Spleen (tissue), 7 donors: ENCODE data around the gene SLC1A2.

Experiments
- POLR2A ChIP-seq, 3 donors: fragments of 450-650 bp; IDR thresholded peaks; one replicate each; pipeline ENCODE4 v1.5.1; 2017; ENCODE audit warnings: antibody characterized with exemption in 3 of 3, mild to moderate bottlenecking in 1 of 3
- TF ChIP-seq, protein P1 (sequence below), 11 experiments: fragments of 200-600 bp in 7 of 11; fragments of 450-650 bp in 4 of 11; sonication (generic) in 4 of 11; IDR thresholded peaks in 8 of 11; conservative IDR thresholded peaks in 3 of 11; 1 replicate in 7 of 11; 2 replicates in 4 of 11; pipeline versions ENCODE4 v1.4.0 to v1.8.0; 2016 to 2021; ENCODE audit warnings: antibody characterized with exemption in 11 of 11, inconsistent platforms in 4 of 11, mild to moderate bottlenecking in 1 of 11
- donor health status: DM: no; HTN: no; CAD: no; lungs with moderate emphysema.
- donor health status: DM: no; HTN: no; CAD: no.
- donor health status: DM: no; HTN: no; CAD: no.

DNA sequence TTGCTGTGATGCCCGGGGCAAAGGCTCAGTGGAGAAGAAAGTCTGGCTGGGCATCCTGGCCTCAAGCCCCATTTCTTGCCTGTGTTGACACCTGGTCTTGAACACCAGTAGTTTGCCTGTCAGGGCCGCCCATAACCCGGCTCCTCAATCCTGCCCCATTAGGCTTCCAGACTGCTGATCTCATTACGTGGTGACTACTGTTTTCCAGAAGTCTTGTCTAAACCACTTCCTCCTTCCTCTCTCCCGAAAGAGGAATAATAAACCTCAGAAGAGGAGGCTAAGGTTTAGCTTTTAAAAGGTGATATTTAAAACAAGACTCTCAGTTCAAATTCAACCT lies 182.7 kb downstream of the SLC1A2 start:
- TF ChIP-seq, protein P1, sequence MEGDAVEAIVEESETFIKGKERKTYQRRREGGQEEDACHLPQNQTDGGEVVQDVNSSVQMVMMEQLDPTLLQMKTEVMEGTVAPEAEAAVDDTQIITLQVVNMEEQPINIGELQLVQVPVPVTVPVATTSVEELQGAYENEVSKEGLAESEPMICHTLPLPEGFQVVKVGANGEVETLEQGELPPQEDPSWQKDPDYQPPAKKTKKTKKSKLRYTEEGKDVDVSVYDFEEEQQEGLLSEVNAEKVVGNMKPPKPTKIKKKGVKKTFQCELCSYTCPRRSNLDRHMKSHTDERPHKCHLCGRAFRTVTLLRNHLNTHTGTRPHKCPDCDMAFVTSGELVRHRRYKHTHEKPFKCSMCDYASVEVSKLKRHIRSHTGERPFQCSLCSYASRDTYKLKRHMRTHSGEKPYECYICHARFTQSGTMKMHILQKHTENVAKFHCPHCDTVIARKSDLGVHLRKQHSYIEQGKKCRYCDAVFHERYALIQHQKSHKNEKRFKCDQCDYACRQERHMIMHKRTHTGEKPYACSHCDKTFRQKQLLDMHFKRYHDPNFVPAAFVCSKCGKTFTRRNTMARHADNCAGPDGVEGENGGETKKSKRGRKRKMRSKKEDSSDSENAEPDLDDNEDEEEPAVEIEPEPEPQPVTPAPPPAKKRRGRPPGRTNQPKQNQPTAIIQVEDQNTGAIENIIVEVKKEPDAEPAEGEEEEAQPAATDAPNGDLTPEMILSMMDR (IDR thresholded peaks at IDR 0.05 in 8 of 11, conservative IDR thresholded peaks at IDR 0.05 in 3 of 11) = no peak
- TF ChIP-seq POLR2A (IDR thresholded peaks at IDR 0.05) = no peak
